GM12801 (cell line): ENCODE data around the gene RBPJ.

Experiments used
- TF ChIP-seq, protein P1 (sequence below): IDR thresholded peaks from one replicate; pipeline ENCODE4 v1.5.1; 2011; ENCODE audit warnings: control low read depth; ENCODE audit not compliant: insufficient read length; ENCODE audit errors: extremely low read depth

The RBPJ gene

DNA sequence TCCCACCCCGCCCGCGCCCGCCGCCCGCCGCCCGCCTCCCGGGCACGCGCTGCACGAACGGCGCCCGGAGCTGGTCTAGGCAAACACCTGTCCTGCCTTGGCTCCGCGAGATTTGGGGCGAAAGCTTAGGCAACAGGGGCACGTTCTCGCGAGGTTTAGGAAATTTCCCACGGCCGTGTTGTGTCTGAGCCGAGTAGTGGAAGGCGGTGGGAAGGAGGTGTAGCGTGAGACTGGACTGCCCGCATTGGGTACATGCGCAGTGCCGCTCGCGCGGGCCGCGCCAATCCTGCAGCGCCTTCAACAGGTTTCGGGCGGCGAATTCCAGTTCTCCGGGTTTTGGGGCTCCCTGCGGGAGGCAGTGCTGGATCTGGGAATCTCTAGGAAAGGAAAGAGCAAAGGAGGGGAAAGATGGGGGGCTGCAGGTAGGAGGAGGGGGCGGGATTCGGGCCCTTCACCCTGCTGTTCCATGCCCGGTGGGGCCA lies 1.3 kb upstream of the RBPJ start:
- TF ChIP-seq, protein P1, sequence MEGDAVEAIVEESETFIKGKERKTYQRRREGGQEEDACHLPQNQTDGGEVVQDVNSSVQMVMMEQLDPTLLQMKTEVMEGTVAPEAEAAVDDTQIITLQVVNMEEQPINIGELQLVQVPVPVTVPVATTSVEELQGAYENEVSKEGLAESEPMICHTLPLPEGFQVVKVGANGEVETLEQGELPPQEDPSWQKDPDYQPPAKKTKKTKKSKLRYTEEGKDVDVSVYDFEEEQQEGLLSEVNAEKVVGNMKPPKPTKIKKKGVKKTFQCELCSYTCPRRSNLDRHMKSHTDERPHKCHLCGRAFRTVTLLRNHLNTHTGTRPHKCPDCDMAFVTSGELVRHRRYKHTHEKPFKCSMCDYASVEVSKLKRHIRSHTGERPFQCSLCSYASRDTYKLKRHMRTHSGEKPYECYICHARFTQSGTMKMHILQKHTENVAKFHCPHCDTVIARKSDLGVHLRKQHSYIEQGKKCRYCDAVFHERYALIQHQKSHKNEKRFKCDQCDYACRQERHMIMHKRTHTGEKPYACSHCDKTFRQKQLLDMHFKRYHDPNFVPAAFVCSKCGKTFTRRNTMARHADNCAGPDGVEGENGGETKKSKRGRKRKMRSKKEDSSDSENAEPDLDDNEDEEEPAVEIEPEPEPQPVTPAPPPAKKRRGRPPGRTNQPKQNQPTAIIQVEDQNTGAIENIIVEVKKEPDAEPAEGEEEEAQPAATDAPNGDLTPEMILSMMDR: no peak

DNA sequence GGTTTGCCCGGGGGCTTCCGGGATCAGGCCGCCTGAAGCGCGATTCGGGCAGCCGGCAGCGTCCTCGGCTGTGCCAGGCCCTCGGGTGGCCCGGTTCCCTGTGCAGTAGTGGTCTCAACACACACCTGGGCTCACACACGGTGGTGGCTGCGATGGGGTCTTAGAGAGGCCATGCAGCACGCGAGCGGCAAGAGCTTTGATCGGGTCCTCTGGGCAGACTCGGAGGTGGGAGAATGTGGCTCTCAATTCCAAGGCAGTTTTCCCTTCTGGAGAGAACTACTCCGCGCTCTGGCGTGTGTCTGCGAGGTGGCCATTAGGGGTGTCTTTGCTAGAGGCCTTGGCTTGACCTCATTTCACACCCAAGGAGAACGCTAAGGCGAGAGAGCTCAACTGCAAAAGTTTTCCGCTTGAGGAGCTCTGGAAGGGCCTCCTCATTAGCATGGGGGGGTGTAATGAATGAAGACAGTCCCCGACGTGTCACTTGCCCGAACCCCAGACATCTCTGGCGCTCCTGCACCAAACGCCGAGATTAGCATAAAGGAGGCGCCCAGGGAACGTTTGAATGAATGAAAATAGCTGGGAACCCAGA lies 771 bp upstream of the RBPJ start:
- TF ChIP-seq, protein P1: no peak

GRCh38 chr4:26321373-26322221 lies 783 bp downstream of the RBPJ start:
- TF ChIP-seq, protein P1: no peak

GRCh38 chr4:26322346-26322745 lies 1.5 kb downstream of the RBPJ start:
- TF ChIP-seq, protein P1: no peak

- TF ChIP-seq, protein P1: no peak
These were observed 3.0 kb downstream of the RBPJ start for GRCh38 chr4:26323821-26324220.

GRCh38 chr4:26325191-26325590 lies 4.4 kb downstream of the RBPJ start:
- TF ChIP-seq, protein P1: no peak

DNA sequence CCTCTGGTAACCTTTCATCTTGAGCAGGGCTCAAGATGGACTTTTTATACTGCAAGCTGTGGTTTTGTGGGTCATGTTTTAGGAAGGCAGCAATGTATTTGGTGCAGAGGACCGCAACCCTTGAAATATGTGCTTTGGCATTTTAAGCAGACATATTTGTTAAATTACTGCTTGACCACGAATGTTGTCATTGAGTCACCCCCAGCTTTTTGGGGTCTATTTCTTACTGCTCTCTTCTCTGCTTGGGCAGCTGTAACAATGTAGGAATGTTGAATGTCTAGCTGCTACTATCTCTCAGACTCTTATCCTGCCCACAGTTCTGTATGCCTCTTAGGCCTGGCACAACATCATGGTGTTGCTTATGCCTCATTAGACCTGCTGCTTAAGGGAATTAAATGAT lies 6.0 kb downstream of the RBPJ start:
- TF ChIP-seq, protein P1: no peak
